Endothelial cell of umbilical vein (primary cell): ENCODE measurements around the gene PROC.

Experiments
- POLR2A ChIP-seq: IDR thresholded peaks from 2 replicates; pipeline ENCODE4 v1.6.1; 2012; ENCODE audit warnings: low read depth, mild to moderate bottlenecking, control low read depth, low read length
- TF ChIP-seq, protein P1 (sequence below), 2 donors: IDR thresholded peaks; 1 replicate in 1 of 2; 2 replicates in 1 of 2; pipeline ENCODE4 v1.5.1; 2011; ENCODE audit warnings: low read length in 2 of 2, mild to moderate bottlenecking in 2 of 2, moderate library complexity in 2 of 2, control low read depth in 1 of 2, inconsistent platforms in 1 of 2, low read depth in 1 of 2; ENCODE audit not compliant: insufficient read depth in 1 of 2; ENCODE audit errors: extremely low read depth in 1 of 2

DNA sequence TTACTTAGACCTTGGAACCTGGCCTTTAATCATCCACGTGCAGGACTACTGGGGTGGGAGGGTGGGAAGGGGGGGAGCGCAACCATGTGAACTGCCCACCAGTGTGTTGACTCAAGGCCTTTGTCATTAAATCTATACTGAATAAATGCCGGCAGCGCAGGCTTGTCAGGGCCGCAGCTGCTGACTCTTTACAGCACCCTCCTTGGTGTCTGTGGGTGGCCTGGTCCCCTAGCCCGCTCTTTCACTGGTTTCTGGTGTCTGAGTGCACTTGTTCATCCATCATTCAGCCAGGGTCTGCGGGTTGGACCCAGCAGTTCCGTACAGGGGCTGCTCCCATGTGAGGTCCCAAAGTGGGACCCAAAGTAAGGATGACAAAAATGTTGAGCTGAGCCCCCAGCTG, 42.0 kb upstream of the PROC start:
- TF ChIP-seq, protein P1, sequence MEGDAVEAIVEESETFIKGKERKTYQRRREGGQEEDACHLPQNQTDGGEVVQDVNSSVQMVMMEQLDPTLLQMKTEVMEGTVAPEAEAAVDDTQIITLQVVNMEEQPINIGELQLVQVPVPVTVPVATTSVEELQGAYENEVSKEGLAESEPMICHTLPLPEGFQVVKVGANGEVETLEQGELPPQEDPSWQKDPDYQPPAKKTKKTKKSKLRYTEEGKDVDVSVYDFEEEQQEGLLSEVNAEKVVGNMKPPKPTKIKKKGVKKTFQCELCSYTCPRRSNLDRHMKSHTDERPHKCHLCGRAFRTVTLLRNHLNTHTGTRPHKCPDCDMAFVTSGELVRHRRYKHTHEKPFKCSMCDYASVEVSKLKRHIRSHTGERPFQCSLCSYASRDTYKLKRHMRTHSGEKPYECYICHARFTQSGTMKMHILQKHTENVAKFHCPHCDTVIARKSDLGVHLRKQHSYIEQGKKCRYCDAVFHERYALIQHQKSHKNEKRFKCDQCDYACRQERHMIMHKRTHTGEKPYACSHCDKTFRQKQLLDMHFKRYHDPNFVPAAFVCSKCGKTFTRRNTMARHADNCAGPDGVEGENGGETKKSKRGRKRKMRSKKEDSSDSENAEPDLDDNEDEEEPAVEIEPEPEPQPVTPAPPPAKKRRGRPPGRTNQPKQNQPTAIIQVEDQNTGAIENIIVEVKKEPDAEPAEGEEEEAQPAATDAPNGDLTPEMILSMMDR (IDR thresholded peaks at IDR 0.05; ENCODE audit: extremely low read depth in 1 of 2, insufficient read depth in 1 of 2, low read depth in 1 of 2, low read length in 2 of 2), result no peak
- no peak for TF ChIP-seq POLR2A
